HG03097 (cell line): Measurements from ENCODE around the gene PLAC8L1.
"Not testable (repeated sequence)": the region's sequence is repeated elsewhere in the genome, so short reads cannot be mapped to it uniquely, and the experiment has no call there.

Source experiments
- ATAC-seq: cut with Tn5 transposase; IDR thresholded peaks from one replicate; pipeline ENCODE4 v1.9.1; 2021; ENCODE audit not compliant: unreplicated experiment, low FRiP score

The PLAC8L1 gene, protein sequence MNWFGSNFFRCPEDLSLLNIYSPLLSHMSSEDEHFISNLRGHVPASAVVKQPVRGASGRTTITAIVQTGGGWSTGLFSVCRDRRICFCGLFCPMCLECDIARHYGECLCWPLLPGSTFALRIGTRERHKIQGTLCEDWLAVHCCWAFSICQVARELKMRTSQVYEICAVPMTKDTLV

DNA sequence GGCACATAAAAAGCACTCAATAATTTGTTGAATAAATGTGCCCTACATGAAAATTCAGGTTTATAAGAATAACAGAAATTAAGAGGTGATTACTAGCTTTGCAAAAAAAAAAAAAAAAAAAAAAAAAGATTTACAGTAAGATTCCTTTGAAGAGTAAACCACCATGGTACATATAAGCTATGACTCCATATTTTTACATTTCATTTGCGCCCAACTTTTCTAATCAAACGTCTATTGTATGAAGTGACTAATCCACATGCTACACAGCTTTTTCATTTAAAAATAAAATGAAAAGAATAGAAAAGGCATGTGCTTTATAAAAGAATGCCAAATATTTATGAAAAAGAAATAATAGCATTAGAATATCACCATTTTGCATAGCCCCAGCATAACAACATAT lies at the start of gene PLAC8L1:
PLAC8L1 (minus strand) TSS at position 101 of the 400 bp plus-strand sequence. CDS start 1,266 bp downstream, outside the sequence.
- ATAC-seq, result no peak

DNA sequence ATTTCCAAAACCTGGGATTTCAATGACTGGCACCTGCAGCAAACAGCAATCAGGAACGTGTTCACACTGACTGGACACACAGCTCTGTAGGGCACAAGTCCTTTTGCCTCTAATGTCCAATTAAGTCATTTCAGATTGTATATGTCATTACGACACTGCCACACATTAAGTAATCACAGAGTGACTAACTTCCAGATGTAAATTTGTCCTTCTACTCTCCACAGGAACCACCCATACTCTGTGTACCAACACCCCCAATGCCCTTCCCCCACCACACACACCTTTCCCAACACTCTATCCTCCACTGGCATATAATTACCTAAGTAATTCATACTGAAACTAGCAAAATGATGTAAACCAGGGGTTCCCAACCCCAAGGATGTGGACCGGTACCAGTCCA lies 46.6 kb upstream of the PLAC8L1 start:
- ATAC-seq, result no peak

DNA sequence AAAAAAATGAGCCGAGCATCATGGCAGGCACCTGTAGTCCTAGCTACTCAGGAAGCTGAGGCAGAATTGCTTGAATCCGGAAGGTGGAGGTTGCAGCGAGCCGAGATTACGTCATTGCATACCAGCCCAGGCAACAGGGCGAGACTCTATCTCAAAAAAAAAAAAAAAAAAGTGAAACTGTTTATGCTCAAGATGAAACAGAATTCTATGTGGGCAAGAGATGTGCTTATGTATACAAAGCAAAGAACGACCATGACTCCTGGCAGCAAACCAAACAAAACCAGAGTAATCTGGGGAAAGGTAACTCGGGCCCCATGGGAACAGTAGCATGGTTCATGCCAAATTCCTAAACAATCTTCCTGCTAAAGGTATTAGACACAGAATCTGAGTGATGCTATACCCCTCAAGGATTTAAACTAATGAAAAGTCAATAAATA lies 32.6 kb upstream of the PLAC8L1 start:
- ATAC-seq, result no peak

DNA sequence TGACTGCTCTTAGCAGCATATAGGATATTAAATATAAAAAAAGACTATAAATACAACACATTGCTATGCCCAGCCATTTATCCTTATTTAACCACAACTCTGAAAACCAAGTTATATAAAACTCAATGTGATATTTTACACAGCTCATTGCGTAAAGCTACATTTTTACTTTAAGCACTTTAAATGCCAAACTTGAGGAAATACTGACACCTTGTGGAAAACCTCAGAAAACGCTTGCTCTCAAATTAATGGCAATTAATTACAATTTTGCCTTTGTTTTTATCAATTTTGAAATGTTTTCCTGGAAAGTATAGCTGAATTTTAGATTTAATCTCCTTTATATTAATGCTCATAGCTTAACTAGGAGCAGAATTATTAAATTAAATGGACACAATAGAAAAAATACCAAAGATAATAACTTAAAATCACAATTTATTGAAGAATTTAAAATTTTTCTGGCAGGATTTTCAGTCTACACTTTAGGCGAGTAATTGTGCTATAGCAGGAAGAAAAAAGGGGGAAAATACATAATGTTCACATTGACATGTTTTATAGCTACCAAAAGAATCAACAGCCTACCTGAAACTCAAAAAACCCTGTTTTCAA lies 25.2 kb upstream of the PLAC8L1 start:
- no peak for ATAC-seq

DNA sequence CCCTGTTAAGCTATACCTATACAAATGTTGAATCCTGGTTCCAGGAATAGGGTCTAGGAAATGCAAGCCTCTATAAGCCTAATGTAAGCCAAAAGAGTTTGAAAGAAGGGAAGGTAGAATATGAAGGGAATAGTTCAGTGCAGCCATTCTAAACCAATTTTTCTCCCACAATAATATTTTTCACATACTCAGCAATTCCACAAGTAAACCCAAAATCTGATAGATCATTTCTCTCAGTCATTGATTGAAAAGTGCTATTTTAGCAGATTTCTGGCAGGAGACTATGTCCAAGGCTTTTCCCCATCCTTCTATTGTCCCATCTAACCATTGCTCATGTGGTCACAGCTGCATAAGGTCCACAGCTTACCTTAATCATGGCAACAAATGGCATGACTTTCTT lies 20.7 kb upstream of the PLAC8L1 start:
- no peak for ATAC-seq

DNA sequence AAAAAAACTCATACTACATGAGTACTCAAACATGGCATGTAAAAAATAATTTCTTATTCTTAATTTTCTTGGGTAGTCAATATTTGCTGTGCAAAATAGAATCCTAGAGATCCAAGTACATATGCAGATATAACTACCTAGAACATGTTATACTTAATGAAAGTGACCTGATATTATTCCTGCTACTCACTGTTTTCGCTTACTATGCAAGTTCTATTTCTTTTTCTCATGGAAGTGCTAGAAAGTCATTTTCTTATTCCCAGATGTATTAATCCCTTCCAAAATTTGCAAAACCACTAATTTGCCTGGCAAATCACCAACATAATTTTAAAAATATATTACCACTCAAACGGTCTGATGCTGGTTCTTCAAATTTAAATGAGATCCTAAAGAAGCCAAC lies 19.2 kb upstream of the PLAC8L1 start:
- ATAC-seq, result no peak

DNA sequence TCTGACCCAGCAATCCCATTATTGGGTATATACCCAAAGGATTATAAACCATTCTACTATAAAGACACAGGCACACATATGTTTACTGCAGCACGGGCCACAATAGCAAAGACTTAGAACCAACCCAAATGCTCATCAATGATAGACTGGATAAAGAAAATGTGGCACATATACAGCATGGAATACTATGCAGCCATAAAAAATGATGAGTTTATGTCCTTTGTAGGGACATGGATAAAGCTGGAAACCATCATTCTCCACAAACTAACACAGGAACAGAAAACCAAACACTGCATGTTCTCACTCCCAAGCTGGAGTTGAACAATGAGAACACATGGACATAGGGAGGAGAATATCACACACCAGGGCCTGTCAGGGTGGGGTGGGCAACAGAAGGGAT lies 16.1 kb upstream of the PLAC8L1 start:
- ATAC-seq, result not testable (repeated sequence)

DNA sequence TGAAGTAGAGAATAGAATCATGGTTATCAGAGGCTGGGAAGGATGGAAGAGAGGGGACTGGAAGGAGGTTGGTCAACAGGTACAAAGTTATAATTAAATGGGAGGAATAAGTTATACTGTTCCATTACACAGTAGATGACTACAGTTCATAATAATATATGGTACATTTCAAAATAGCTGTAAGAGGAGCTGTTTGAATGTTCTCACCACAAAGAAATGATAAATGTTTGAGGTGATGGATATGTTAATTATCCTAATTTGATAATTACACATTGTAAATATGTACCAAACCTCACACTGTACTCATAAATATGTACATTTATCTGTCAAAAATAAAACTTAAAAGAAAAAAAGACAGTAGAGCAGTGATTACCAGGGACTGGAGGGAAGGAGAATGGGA lies 12.9 kb upstream of the PLAC8L1 start:
- ATAC-seq, result no peak

DNA sequence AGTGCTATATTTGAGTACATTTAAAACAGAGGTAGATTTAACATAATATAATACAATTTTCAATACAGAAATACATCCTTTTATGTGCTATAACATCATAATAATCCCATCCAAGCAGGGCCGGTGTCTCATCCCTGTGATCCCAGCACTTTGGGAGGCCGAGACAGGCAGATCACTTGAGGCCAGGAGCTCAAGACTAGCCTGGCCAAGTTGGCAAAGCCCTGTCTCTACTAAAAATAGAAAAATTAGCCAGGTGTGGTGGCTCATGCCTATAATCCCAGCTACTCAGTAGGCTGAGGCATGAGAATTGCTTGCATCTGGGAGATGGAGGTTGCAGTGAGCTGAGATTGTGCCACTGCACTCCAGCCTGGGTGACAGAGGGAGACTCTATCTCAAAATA lies 11.8 kb upstream of the PLAC8L1 start:
- not testable (repeated sequence) for ATAC-seq

DNA sequence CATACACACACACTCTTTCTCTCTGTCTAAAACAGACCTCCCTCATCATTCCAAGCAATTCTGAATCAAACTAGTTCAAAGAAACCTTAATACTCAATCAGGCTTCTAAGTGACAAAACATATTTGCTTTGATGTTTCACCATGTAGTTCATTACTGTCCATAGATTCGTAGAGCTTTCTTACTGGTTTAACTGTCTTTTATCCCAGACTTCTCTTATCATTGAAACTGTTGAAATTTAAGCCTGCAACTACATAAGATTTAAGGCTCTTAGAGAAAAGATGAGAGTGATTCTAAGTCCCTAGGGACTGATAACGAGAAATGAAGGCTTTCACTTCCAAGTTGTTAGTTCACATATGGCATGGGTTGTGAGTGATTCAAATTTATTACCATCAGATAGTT lies 11.0 kb upstream of the PLAC8L1 start:
- no peak for ATAC-seq

DNA sequence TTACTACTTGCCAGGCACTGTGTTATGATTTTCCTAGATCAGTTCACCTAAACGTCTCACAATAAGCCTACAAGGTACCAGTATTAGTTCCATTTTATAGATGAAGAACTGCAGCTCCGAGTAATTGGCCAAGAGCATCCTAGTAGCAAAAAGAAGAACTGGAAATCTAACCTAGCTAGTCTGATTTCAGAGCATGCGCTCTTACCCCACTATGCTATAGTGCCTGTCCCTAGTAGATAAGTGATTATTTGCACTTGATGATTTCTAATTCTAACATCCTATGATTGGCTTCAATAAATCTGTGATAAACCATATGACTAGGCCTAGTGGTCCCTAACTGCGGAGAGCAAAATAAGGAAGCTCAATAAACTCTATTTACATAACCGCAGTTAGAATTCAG lies 7.1 kb upstream of the PLAC8L1 start:
- ATAC-seq, result no peak

DNA sequence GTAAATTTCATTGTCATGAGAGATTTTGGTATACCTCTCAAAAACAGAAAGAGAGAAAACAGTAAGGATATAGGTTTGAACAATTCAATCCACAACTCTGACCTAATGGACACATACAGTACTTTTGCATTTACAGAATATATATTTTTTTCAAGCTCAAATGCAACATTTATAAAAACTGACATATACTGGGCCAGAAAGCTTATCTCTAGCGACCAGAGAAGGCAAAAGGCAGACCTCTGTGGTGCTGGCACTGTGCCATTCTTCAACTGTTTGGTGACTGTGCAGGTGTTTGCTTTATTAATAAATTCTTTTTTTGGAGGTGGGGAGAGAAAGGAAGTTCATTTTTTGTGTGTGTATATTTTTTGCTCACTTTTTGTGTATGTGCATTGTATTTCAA lies 6.0 kb upstream of the PLAC8L1 start:
- no peak for ATAC-seq

DNA sequence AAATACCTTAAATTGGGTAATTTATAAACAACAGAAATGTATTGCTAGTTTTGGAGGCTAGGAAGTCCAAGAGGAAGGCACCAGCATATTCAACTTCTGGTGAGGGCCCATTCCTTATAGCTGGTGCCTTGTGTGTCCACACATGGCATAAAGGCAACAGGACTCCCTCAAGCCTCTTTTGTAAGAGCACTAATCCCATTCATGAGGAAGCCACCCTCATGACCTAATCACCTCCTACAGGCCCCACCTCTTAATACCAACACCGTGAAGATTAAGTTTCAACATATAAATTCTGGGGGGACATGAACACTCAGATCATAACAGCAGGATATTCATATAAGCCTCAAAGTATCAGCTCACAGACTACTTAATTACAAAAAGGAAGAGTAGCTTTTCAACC lies 4.0 kb upstream of the PLAC8L1 start:
- no peak for ATAC-seq

DNA sequence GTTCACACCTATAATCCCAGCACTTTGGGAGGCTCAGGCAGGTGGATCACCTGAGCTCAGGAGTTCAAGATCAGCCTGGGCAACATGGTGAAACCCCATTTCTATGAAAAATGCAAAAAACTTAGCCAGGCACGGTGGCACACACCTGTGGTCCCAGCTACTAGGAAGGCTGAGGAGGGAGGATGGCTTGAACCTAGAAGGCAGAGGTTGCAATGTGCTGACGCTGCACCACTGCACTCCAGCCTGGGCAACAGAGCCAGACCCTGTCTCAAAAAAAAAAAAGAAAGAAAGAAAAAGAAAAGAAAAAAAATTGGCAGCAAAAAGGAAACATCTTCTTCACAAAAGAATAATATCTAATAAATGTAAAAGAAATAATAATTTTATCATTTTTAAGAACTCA lies 3.5 kb upstream of the PLAC8L1 start:
- not testable (repeated sequence) for ATAC-seq

DNA sequence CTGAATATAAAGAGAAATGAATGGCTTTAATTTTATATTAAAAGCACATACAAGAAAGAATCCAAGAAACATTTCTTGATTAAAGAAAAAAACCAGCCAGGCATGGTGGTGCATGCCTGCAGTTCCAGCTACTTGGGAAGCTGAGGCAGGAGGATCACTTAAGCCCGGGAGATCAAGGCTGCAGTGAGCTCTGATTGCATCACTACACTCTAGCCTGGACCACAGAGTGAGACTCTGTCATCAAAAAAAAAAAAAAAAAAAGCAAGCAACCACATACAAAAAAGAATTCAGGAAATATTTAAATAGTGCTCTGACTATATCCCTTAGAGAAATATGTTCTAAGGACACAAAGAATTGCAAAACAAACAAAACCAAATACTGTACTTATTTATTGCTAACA lies 2.5 kb upstream of the PLAC8L1 start:
- no peak for ATAC-seq

DNA sequence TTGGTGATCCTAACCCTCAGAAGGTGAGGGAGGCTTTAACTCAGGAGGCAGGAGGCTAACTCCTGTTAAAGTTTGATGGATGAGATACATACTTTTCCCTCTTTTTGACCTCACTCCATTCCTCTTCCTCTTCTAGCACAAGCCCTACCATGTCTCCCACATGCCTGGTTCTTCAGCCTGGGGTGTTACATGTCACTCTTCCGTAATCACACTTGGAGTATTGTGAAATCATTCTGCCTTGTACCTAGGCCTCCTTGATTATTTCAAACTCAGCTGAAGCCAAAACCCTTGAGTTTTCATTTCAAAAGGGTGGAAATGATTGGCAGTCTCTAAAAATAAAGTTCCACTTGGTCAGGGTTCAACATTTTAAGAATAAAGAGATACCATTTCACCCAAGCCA lies 1.8 kb downstream of the PLAC8L1 start:
- no peak for ATAC-seq

DNA sequence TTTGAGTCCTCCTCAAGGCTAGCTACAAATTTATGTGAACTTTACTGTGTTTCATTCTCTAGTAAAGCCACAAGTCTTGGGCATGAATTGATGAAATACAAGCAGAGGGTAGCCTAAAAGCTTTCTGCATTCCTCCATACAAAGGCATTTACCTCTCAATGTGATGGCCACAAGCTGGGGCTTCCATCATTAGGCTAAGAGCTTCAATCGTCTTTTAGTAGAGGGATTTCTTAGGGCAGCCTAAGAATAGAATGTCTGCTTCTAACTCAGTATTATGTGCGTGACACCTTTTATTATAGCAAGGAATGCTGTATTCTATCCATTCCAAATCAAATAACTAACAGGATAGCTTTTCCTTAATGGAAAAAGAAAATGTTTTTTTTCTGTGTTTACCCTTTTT lies 3.7 kb downstream of the PLAC8L1 start:
- no peak for ATAC-seq

DNA sequence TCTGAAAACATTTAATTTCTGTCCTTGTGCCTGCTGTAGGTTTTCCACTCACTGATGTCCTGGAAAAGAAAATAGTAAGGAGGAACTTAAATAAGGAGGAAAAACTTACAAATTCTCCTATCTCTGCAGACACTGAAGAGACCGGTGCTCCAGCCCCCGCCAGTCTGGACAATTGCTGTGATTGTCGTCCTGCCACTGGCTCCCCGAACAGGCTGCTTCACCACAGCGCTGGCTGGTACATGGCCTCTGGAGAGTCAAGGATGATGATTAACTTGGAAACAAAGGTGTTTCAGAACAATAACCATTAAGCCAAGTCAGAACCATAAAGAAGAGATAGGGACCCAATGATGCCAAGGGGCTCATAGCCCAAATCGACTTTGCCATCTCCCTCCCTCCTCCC lies 7.3 kb downstream of the PLAC8L1 start:
- ATAC-seq, result no peak

DNA sequence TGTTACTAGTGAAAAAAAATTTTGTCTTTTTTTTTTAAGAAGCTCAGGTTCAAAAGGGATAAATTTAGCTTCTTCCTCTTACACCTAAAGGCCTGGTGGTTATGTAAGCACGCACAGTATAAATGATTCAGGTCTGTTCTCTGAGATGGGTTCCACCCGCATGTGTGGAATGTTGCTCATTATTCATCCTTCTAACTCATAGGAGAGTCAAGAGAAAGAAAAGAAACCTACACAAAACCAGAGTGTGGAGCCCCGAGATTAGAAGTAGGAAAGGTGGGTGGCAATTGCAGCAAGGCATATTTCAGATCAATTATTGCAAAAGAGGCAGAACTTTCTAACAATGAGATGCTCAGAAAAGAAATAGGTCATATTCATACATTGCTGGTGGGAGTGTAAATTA lies 13.5 kb downstream of the PLAC8L1 start:
- ATAC-seq, result no peak

DNA sequence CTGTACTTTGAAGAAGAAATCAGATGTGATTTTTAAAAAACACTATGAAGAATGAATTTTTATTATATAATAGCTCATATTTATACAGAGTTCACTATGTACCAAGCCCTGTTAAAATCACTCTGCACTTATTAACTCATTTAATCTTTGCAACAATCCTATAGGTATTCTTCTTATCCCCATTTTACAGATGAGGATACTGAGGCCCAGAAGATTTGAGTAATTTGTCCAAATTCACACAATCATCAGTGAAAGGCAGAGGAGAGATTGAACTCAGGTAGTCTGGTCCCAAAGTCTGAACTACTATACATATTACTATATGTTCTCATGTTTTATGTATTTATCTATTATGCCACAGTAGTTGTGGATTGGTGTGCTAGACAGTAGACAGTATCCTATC lies 16.1 kb downstream of the PLAC8L1 start:
- ATAC-seq, result no peak

DNA sequence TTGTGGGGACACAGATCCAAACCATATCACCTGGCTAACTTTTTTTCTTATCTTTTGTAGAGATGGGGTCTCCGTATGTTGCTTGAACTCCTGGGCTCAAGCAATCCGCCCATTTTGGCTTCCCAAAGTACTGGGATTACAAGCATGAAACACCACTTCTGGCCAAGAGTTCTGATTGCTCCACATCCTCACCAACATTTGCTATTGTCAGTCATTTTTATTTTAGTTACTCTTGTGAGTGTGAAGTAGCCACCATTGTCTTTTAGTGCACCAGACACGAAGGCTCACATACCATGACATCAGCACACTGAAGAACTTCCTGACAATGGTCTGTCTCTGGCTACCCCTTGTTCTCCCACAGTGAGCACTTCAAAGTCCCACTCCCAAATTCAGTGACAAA lies 17.3 kb downstream of the PLAC8L1 start:
- no peak for ATAC-seq

DNA sequence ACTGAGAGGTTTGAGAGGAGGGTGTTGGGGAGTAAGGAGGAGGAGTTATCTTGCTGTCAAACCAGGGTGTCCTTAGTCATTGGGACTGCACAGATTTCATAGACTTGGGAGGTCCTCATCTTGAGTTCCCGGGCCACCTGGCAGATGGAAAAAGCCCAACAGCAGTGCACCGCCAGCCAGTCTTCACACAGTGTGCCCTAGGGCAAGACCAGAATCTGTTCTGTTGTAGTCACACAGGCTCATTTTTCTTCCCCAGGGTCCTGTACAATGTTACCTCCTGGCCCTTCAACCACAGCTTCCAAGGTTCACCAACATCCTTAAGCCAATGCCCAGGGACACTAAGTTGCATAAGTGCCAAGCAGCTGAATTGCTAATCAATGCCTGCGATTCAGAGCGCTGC lies 21.0 kb downstream of the PLAC8L1 start:
- ATAC-seq, result no peak

DNA sequence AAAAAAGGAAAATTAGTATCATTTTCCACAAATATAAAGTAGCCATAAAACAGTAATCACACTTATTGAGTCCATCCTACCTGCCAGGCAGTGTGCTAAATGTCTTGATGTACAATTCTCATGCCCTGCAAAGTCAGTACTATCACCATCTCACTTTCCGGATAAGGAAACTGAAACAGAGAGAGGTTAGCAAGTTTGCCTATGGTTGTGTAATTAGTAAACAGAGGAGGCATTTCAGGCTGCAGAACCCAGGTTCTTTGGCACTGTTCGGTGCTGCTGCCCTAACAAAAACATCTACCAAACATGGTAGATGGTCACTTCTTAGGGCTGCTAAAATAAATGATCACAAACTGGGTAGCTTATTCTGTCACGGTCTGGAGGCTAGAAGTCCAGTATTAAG lies 22.6 kb downstream of the PLAC8L1 start:
- peak; percentile 94 for ATAC-seq
